CD4-positive, CD25-positive, alpha-beta regulatory T cell (primary cell): ENCODE results near the gene DCUN1D3. TPM values are rescaled to one million over a fixed set of nuclear protein-coding genes. Genes with fewer than 3 reads are reported as not detected.

ENCODE experiments used
- ATAC-seq, 2 donors: fragments of 150-1000 bp; cut with Tn5 transposase; one replicate each; pipeline ENCODE4 v1.10.0; 2021; ENCODE audit warnings: low read depth in 2 of 2, moderate number of reproducible peaks in 2 of 2, moderate library complexity in 1 of 2
- DNase-seq, 3 donors: peaks; one replicate each; pipeline versions ENCODE4 v3.0.0 to v3.0.0-alpha.2; 2012 to 2022; ENCODE audit warnings: mixed read lengths in 1 of 3
- H3K27ac ChIP-seq: one replicate; pipeline ENCODE4 v1.7.0; 2013; ENCODE audit warnings: mild to moderate bottlenecking, low read length; ENCODE audit not compliant: insufficient read depth, poor library complexity, severe bottlenecking
- H3K27me3 ChIP-seq: one replicate; pipeline ENCODE4 v1.7.0; 2013; ENCODE audit warnings: low read length; ENCODE audit not compliant: control insufficient read depth, insufficient read depth
- H3K36me3 ChIP-seq: one replicate; pipeline ENCODE4 v1.7.0; 2013; ENCODE audit warnings: mild to moderate bottlenecking, low read length, moderate library complexity; ENCODE audit not compliant: control insufficient read depth, insufficient read depth
- H3K4me1 ChIP-seq: 2 replicates; pipeline ENCODE4 v1.7.0; 2013; ENCODE audit warnings: mild to moderate bottlenecking, low read length; ENCODE audit not compliant: insufficient read depth, control insufficient read depth, poor library complexity, severe bottlenecking
- H3K4me3 ChIP-seq: one replicate; pipeline ENCODE4 v1.7.0; 2013; ENCODE audit warnings: low read depth, mild to moderate bottlenecking, low read length, moderate library complexity
- H3K9me3 ChIP-seq, 2 experiments: 1 replicate in 1 of 2; 2 replicates in 1 of 2; pipeline ENCODE4 v1.7.0; 2013; ENCODE audit warnings: low read length in 2 of 2, mild to moderate bottlenecking in 1 of 2, moderate library complexity in 1 of 2; ENCODE audit not compliant: control insufficient read depth in 2 of 2
- H3K27ac Mint-ChIP-seq, 3 donors: one replicate each; pipeline ENCODE4 v1.8.0; 2020 to 2022; ENCODE audit warnings: mild to moderate bottlenecking in 3 of 3, mixed read lengths in 3 of 3, moderate library complexity in 2 of 3
- H3K27me3 Mint-ChIP-seq: one replicate; pipeline ENCODE4 v1.8.0; 2022; ENCODE audit warnings: mild to moderate bottlenecking, mixed read lengths
- H3K36me3 Mint-ChIP-seq: one replicate; pipeline ENCODE4 v1.8.0; 2020; ENCODE audit warnings: mixed read lengths
- H3K4me1 Mint-ChIP-seq, 4 donors: one replicate each; pipeline ENCODE4 v1.8.0; 2020 to 2022; ENCODE audit warnings: mixed read lengths in 4 of 4, mild to moderate bottlenecking in 1 of 4
- H3K4me3 Mint-ChIP-seq, 4 donors: one replicate each; pipeline ENCODE4 v1.8.0; 2020 to 2022; ENCODE audit warnings: mild to moderate bottlenecking in 4 of 4, mixed read lengths in 4 of 4, moderate library complexity in 3 of 4
- H3K9me3 Mint-ChIP-seq, 7 donors: one replicate each; pipeline ENCODE4 v1.8.0; 2020 to 2022; ENCODE audit warnings: mixed read lengths in 7 of 7, mild to moderate bottlenecking in 3 of 7, moderate library complexity in 2 of 7
- polyA plus RNA-seq, 4 donors: library from polyadenylated mRNA; unstranded; fragments of 300-500 nt; fragmentation: Illumina TruSeq; gene quantifications; one replicate each; pipeline ENCODE4 v1.2.3, GENCODE V29; 2021
- total RNA-seq: library from RNA; stranded (reverse); gene quantifications from one replicate; pipeline ENCODE4 v1.2.3, GENCODE V29; 2022

Gene DCUN1D3
- total and polyA plus RNA-seq, 5 donors from 2014 or later: 0.52 to 4.8 (median 1.7) TPM

GRCh38 chr16:20849589-20850390, 50.4 kb downstream of the DCUN1D3 start:
- H3K36me3 ChIP-seq: no peaks in the 10 kb centered on the region
- no peak overlapping the region for H3K27ac Mint-ChIP-seq
- H3K27me3 ChIP-seq: no peaks in the 10 kb centered on the region
- ATAC-seq (peak; percentile 50 to 58), DNase-seq (peak; percentile 34 to 54 (median 53))
- H3K27ac ChIP-seq: no peak overlapping the region
- H3K4me3 Mint-ChIP-seq: no peak overlapping the region
- peaks cover 0 to 9% (median 5%) of the 10 kb centered on the region in 4 donors for H3K4me1 Mint-ChIP-seq
- no peaks in the 10 kb centered on the region for H3K36me3 Mint-ChIP-seq
- H3K4me3 ChIP-seq: no peak overlapping the region
- H3K27me3 Mint-ChIP-seq: no peaks in the 10 kb centered on the region
- H3K4me1 ChIP-seq: peaks cover 8% of the 10 kb centered on the region
- no peaks in the 10 kb centered on the region for H3K9me3 Mint-ChIP-seq
- H3K9me3 ChIP-seq: no peaks in the 10 kb centered on the region

- H3K36me3 Mint-ChIP-seq: no peaks in the 10 kb centered on the region
- no peaks in the 10 kb centered on the region for H3K9me3 Mint-ChIP-seq
- Histone ChIP-seq H3K4me1 (peaks cover 17% of the 10 kb centered on the region), H3K4me3 (no peak overlapping the region), H3K27me3 (no peaks in the 10 kb centered on the region), H3K27ac (no peak overlapping the region), H3K9me3 (no peaks in the 10 kb centered on the region), H3K36me3 (no peaks in the 10 kb centered on the region)
- no peak overlapping the region for H3K4me3 Mint-ChIP-seq
- ATAC-seq (no peak), DNase-seq (no peak)
- H3K27me3 Mint-ChIP-seq: no peaks in the 10 kb centered on the region
- no peak overlapping the region for H3K27ac Mint-ChIP-seq
- H3K4me1 Mint-ChIP-seq: peaks cover 10 to 22% (median 12%) of the 10 kb centered on the region in 4 donors
Observed at GRCh38 chr16:20847550-20847949, 52.6 kb downstream of the DCUN1D3 start.

GRCh38 chr16:20846551-20846950, 53.6 kb downstream of the DCUN1D3 start:
- H3K4me1 Mint-ChIP-seq: peaks cover 10 to 22% (median 12%) of the 10 kb centered on the region in 4 donors
- no peak overlapping the region for H3K27ac Mint-ChIP-seq
- H3K36me3 ChIP-seq: no peaks in the 10 kb centered on the region
- no peaks in the 10 kb centered on the region for H3K36me3 Mint-ChIP-seq
- H3K9me3 Mint-ChIP-seq: no peaks in the 10 kb centered on the region
- H3K4me3 Mint-ChIP-seq: no peak overlapping the region
- no peak for ATAC-seq
- H3K27me3 Mint-ChIP-seq: no peaks in the 10 kb centered on the region
- no peaks in the 10 kb centered on the region for H3K9me3 ChIP-seq
- DNase-seq: no peak
- no peaks in the 10 kb centered on the region for H3K27me3 ChIP-seq
- H3K4me1 ChIP-seq: peaks cover 17% of the 10 kb centered on the region
- no peak overlapping the region for H3K27ac ChIP-seq
- no peak overlapping the region for H3K4me3 ChIP-seq

- H3K27me3 ChIP-seq: no peaks in the 10 kb centered on the region
- ATAC-seq (no peak), DNase-seq (no peak)
- Mint-ChIP-seq H3K36me3 (no peaks in the 10 kb centered on the region), H3K4me1 (peaks cover 10 to 22% (median 12%) of the 10 kb centered on the region in 4 donors), H3K4me3 (no peak overlapping the region), H3K27me3 (no peaks in the 10 kb centered on the region), H3K9me3 (no peaks in the 10 kb centered on the region), H3K27ac (no peak overlapping the region)
- H3K27ac ChIP-seq: no peak overlapping the region
- no peak overlapping the region for H3K4me3 ChIP-seq
- H3K4me1 ChIP-seq: peaks cover 17% of the 10 kb centered on the region
- H3K9me3 ChIP-seq: no peaks in the 10 kb centered on the region
- no peaks in the 10 kb centered on the region for H3K36me3 ChIP-seq
Observed at GRCh38 chr16:20846030-20846429, 54.1 kb downstream of the DCUN1D3 start.

- H3K4me1 Mint-ChIP-seq: peaks cover 6 to 19% (median 12%) of the 10 kb centered on the region in 4 donors
- Histone ChIP-seq H3K4me3 (no peak overlapping the region), H3K27ac (no peak overlapping the region), H3K9me3 (no peaks in the 10 kb centered on the region), H3K36me3 (no peaks in the 10 kb centered on the region), H3K27me3 (no peaks in the 10 kb centered on the region), H3K4me1 (peaks cover 13% of the 10 kb centered on the region)
- no peaks in the 10 kb centered on the region for H3K36me3 Mint-ChIP-seq
- H3K4me3 Mint-ChIP-seq: no peak overlapping the region
- H3K27ac Mint-ChIP-seq: peak overlapping the region; percentile 45 to 96 (median 75)
- DNase-seq (no peak), ATAC-seq (no peak)
- H3K27me3 Mint-ChIP-seq: no peaks in the 10 kb centered on the region
- no peaks in the 10 kb centered on the region for H3K9me3 Mint-ChIP-seq
Observed at GRCh38 chr16:20844588-20844987, 55.6 kb downstream of the DCUN1D3 start.

GRCh38 chr16:20844054-20844453, 56.1 kb downstream of the DCUN1D3 start:
- DNase-seq: peak in 1 of 3 donors; percentile 16
- H3K27ac ChIP-seq: no peak overlapping the region
- no peaks in the 10 kb centered on the region for H3K36me3 Mint-ChIP-seq

GRCh38 chr16:20839504-20839903, 60.7 kb downstream of the DCUN1D3 start:
- Mint-ChIP-seq H3K4me1 (peaks cover 4 to 10% (median 6%) of the 10 kb centered on the region in 4 donors), H3K27me3 (no peaks in the 10 kb centered on the region), H3K36me3 (peaks cover 20% of the 10 kb centered on the region), H3K4me3 (no peak overlapping the region), H3K9me3 (peaks cover 0 to 23% (median 4%) of the 10 kb centered on the region in 7 donors), H3K27ac (no peak overlapping the region)
- ATAC-seq (no peak), DNase-seq (no peak)
- Histone ChIP-seq H3K4me3 (no peak overlapping the region), H3K4me1 (peaks cover 6% of the 10 kb centered on the region), H3K36me3 (no peaks in the 10 kb centered on the region), H3K27me3 (no peaks in the 10 kb centered on the region), H3K9me3 (no peaks in the 10 kb centered on the region), H3K27ac (no peak overlapping the region)

More at GRCh38 chr16:20844054-20844453, 56.1 kb downstream of the DCUN1D3 start:
- H3K27me3 Mint-ChIP-seq: no peaks in the 10 kb centered on the region
- H3K9me3 ChIP-seq: no peaks in the 10 kb centered on the region
- H3K4me3 Mint-ChIP-seq: peak overlapping the region in 1 of 4 donors; percentile 18
- no peaks in the 10 kb centered on the region for H3K27me3 ChIP-seq
- peak overlapping the region; percentile 18 to 72 (median 45) for H3K27ac Mint-ChIP-seq
- peaks cover 6 to 19% (median 12%) of the 10 kb centered on the region in 4 donors for H3K4me1 Mint-ChIP-seq
- H3K36me3 ChIP-seq: no peaks in the 10 kb centered on the region
- peak in 1 of 2 donors; percentile 39 for ATAC-seq
- peaks cover 13% of the 10 kb centered on the region for H3K4me1 ChIP-seq
- H3K4me3 ChIP-seq: no peak overlapping the region
- no peaks in the 10 kb centered on the region for H3K9me3 Mint-ChIP-seq

- DNase-seq (no peak), ATAC-seq (no peak)
- Mint-ChIP-seq H3K27me3 (no peaks in the 10 kb centered on the region), H3K4me1 (peaks cover 0 to 4% (median 0%) of the 10 kb centered on the region in 4 donors), H3K36me3 (peaks cover 22% of the 10 kb centered on the region), H3K4me3 (no peak overlapping the region), H3K9me3 (peaks cover 0 to 24% (median 5%) of the 10 kb centered on the region in 7 donors), H3K27ac (no peak overlapping the region)
- Histone ChIP-seq H3K36me3 (no peaks in the 10 kb centered on the region), H3K27ac (no peak overlapping the region), H3K4me1 (no peaks in the 10 kb centered on the region), H3K4me3 (no peak overlapping the region), H3K27me3 (no peaks in the 10 kb centered on the region), H3K9me3 (no peaks in the 10 kb centered on the region)
Observed at GRCh38 chr16:20838240-20838639, 61.9 kb downstream of the DCUN1D3 start.
